Caco-2 (cell line): ENCODE data around the gene LRP1B. TPM values are rescaled to one million over a fixed set of nuclear protein-coding genes. Genes with fewer than 3 reads are reported as not detected.

Experiments
- BruUV-seq: library from RNA; stranded (reverse); fragments of 400-500 nt; replicated peaks from 2 replicates; lab custom pipeline; 2021; lab: Mats Ljungman, UMichigan
- CTCF ChIA-PET: fragments of 300-600 bp; sonication (Branson Sonifier 250); formaldehyde crosslinking; loops from one replicate; lab custom pipeline; 2022; ENCODE audit warnings: antibody characterized with exemption; lab: Charles Lee
- POLR2A ChIA-PET: fragments of 300-600 bp; sonication (Branson Sonifier 250); formaldehyde crosslinking; loops from one replicate; lab custom pipeline; 2022; ENCODE audit warnings: antibody characterized with exemption; lab: Charles Lee
- DNase-seq, 2 experiments: peaks; one replicate each; pipeline versions ENCODE4 v3.0.0 to v3.0.0-alpha.2; 2020 to 2022
- H3K27me3 ChIP-seq: replicated peaks from 2 replicates; pipeline ENCODE4 v1.6.0; 2011; ENCODE audit warnings: low read length; ENCODE audit not compliant: control insufficient read depth, insufficient read depth
- H3K36me3 ChIP-seq: 2 replicates; pipeline ENCODE4 v1.5.1; 2011; ENCODE audit warnings: low read length; ENCODE audit not compliant: control insufficient read depth, insufficient read depth
- H3K4me1 ChIP-seq: fragments of 250-450 bp; sonication (Bioruptor Pico); 2 replicates; pipeline ENCODE4 v1.5.1; 2020; ENCODE audit warnings: mild to moderate bottlenecking
- H3K4me3 ChIP-seq: 2 replicates; pipeline ENCODE4 v1.5.1; 2011; ENCODE audit warnings: low read depth, mild to moderate bottlenecking, control low read depth, low read length
- H3K9me3 ChIP-seq: fragments of 250-450 bp; sonication (Bioruptor Pico); 2 replicates; pipeline ENCODE4 v1.5.1; 2020; ENCODE audit warnings: mild to moderate bottlenecking, moderate library complexity
- H3K27ac Mint-ChIP-seq: one replicate; pipeline ENCODE4 v1.8.0; 2022; ENCODE audit warnings: mixed read lengths; ENCODE audit not compliant: unreplicated experiment
- H3K27me3 Mint-ChIP-seq: one replicate; pipeline ENCODE4 v1.8.0; 2022; ENCODE audit warnings: mixed read lengths; ENCODE audit not compliant: insufficient read depth, unreplicated experiment
- H3K36me3 Mint-ChIP-seq: one replicate; pipeline ENCODE4 v1.8.0; 2022; ENCODE audit warnings: mild to moderate bottlenecking, mixed read lengths; ENCODE audit not compliant: insufficient read depth, unreplicated experiment
- H3K4me1 Mint-ChIP-seq: one replicate; pipeline ENCODE4 v1.8.0; 2022; ENCODE audit warnings: low read depth, mixed read lengths; ENCODE audit not compliant: unreplicated experiment
- H3K4me3 Mint-ChIP-seq: one replicate; pipeline ENCODE4 v1.8.0; 2022; ENCODE audit warnings: mild to moderate bottlenecking, moderate library complexity, mixed read lengths; ENCODE audit not compliant: unreplicated experiment
- H3K9me3 Mint-ChIP-seq: one replicate; pipeline ENCODE4 v1.8.0; 2022; ENCODE audit warnings: mixed read lengths; ENCODE audit not compliant: unreplicated experiment
- CTCF ChIP-seq, 2 experiments: fragments of 200-600 bp in 1 of 2; IDR thresholded peaks; 1 replicate in 1 of 2; 2 replicates in 1 of 2; pipeline versions ENCODE4 v1.5.1 to v1.8.0; 2011 to 2022; ENCODE audit warnings: antibody characterized with exemption in 1 of 2, control low read depth in 1 of 2, inconsistent platforms in 1 of 2, low read depth in 1 of 2, low read length in 1 of 2, mild to moderate bottlenecking in 1 of 2, moderate library complexity in 1 of 2; ENCODE audit not compliant: insufficient read depth in 1 of 2, severe bottlenecking in 1 of 2, unreplicated experiment in 1 of 2
- intact Hi-C: fragments of 100-400 bp; cut with micrococcal nuclease; formaldehyde crosslinking; loops from one replicate; pipeline ENCODE4 v1.10.0; 2022; ENCODE audit not compliant: unreplicated experiment
- total RNA-seq: library from RNA; stranded (reverse); gene quantifications from 2 replicates; pipeline ENCODE4 v1.2.3, GENCODE V29; 2022

LRP1B gene
- total RNA-seq, 1 experiment from 2014 or later = not detected

DNA sequence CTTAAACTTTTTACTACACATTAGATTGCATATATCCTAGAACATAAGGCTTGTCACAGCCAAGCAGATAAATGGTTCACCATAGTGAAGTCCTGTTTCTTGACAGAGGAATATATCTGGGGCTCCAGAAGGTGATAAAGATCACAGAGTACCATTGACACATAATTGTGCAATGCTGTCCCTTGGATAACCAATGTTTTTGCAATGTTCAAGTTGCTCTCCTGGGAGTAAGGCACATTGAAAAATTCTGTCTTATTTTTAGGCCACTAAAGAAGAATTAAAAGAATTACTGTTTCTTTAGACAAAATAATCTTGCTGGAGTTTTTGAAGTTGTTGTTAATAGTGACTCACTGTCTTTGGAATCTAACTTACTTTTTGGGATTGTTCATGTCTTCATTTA is 1132.8 kb downstream of the LRP1B start:
- peaks cover 6% of the 10 kb centered on the region for H3K4me1 Mint-ChIP-seq
- H3K36me3 Mint-ChIP-seq = no peaks in the 10 kb centered on the region
- H3K9me3 Mint-ChIP-seq = no peaks in the 10 kb centered on the region
- no peak overlapping the region for H3K4me3 ChIP-seq
- BruUV-seq = no TSS peak
- DNase-seq = no peak
- intact Hi-C loops = no loop called here
- H3K9me3 ChIP-seq = no peaks in the 10 kb centered on the region
- H3K36me3 ChIP-seq = no peaks in the 10 kb centered on the region
- no peak for TF ChIP-seq CTCF (IDR thresholded peaks at IDR 0.05; ENCODE audit: insufficient read depth in 1 of 2, low read depth in 1 of 2, low read length in 1 of 2, severe bottlenecking in 1 of 2, unreplicated experiment in 1 of 2)
- no peak overlapping the region for H3K4me3 Mint-ChIP-seq
- ChIA-PET POLR2A (no interaction called here), CTCF (no interaction called here)
- H3K27ac Mint-ChIP-seq = no peak overlapping the region
- no peaks in the 10 kb centered on the region for H3K4me1 ChIP-seq
- no peaks in the 10 kb centered on the region for H3K27me3 ChIP-seq
- no peaks in the 10 kb centered on the region for H3K27me3 Mint-ChIP-seq

DNA sequence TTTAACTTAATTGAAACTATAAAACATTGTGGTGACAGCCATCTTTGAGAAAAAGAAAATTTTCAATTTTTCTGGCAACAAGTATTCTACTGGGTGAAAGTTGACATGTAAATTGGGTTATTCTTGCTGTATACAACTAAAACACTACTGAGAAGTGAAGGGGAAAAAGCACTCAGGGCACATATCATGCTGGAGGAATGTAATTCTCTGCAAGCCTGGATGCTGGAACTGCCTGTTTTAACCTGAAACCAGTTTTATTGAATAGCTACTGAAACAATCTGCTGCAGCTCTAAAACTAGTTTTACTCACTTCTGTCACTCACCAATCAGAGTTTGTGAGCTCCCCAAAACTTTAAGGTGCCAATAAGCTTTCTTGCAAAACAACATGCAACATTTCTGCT is 1136.0 kb downstream of the LRP1B start:
- TF ChIP-seq CTCF (IDR thresholded peaks at IDR 0.05; ENCODE audit: insufficient read depth in 1 of 2, low read depth in 1 of 2, low read length in 1 of 2, severe bottlenecking in 1 of 2, unreplicated experiment in 1 of 2) = no peak
- Histone ChIP-seq H3K36me3 (no peaks in the 10 kb centered on the region), H3K4me3 (no peak overlapping the region), H3K4me1 (no peaks in the 10 kb centered on the region), H3K9me3 (no peaks in the 10 kb centered on the region), H3K27me3 (no peaks in the 10 kb centered on the region)
- Mint-ChIP-seq H3K27me3 (no peaks in the 10 kb centered on the region), H3K9me3 (no peaks in the 10 kb centered on the region), H3K4me1 (peaks cover 6% of the 10 kb centered on the region), H3K4me3 (no peak overlapping the region), H3K27ac (no peak overlapping the region), H3K36me3 (no peaks in the 10 kb centered on the region)
- POLR2A ChIA-PET = no interaction called here
- DNase-seq = no peak
- no TSS peak for BruUV-seq
- intact Hi-C loops = no loop called here
- CTCF ChIA-PET = no interaction called here

- Histone ChIP-seq H3K4me1 (no peaks in the 10 kb centered on the region), H3K27me3 (no peaks in the 10 kb centered on the region), H3K9me3 (no peaks in the 10 kb centered on the region), H3K36me3 (no peaks in the 10 kb centered on the region), H3K4me3 (no peak overlapping the region)
- H3K4me3 Mint-ChIP-seq = no peak overlapping the region
- TF ChIP-seq CTCF (IDR thresholded peaks at IDR 0.05; ENCODE audit: insufficient read depth in 1 of 2, low read depth in 1 of 2, low read length in 1 of 2, severe bottlenecking in 1 of 2, unreplicated experiment in 1 of 2) = no peak
- ChIA-PET POLR2A (no interaction called here), CTCF (no interaction called here)
- no peaks in the 10 kb centered on the region for H3K9me3 Mint-ChIP-seq
- intact Hi-C loops = no loop called here
- no peak overlapping the region for H3K27ac Mint-ChIP-seq
- no peaks in the 10 kb centered on the region for H3K36me3 Mint-ChIP-seq
- no peaks in the 10 kb centered on the region for H3K4me1 Mint-ChIP-seq
- H3K27me3 Mint-ChIP-seq = no peaks in the 10 kb centered on the region
- DNase-seq = no peak
- BruUV-seq = no TSS peak
Observed at GRCh38 chr2:140990416-140990815, 1140.4 kb downstream of the LRP1B start.
